MCF 10A (cell line): ENCODE measurements around the gene C2orf72. TPM values are rescaled to one million over a fixed set of nuclear protein-coding genes. Genes with fewer than 3 reads are reported as not detected.

Experiments
- BruUV-seq: library from RNA; stranded (reverse); fragments of 400-500 nt; replicated peaks from 2 replicates; lab custom pipeline; 2021; lab: Mats Ljungman, UMichigan
- CTCF ChIA-PET: fragments of 300-600 bp; sonication (Branson Sonifier 250); formaldehyde crosslinking; extraction: SDS; loops from one replicate; lab custom pipeline; 2021; ENCODE audit warnings: antibody characterized with exemption, inconsistent platforms; lab: Yijun Ruan, JAX
- POLR2A ChIA-PET: fragments of 300-600, 350-650 bp; sonication (Branson Sonifier 250); formaldehyde crosslinking; extraction: SDS; loops from one replicate; lab custom pipeline; 2020; ENCODE audit warnings: antibody characterized with exemption, inconsistent platforms; lab: Yijun Ruan, JAX
- DNase-seq: peaks from one replicate; pipeline ENCODE4 v3.0.0-alpha.2; 2018; ENCODE audit not compliant: unreplicated experiment
- H3K27ac Mint-ChIP-seq: one replicate; pipeline ENCODE4 v1.8.0; 2022; ENCODE audit warnings: mild to moderate bottlenecking, low read depth, mixed read lengths; ENCODE audit not compliant: unreplicated experiment
- H3K27me3 Mint-ChIP-seq: one replicate; pipeline ENCODE4 v1.8.0; 2022; ENCODE audit warnings: mixed read lengths; ENCODE audit not compliant: insufficient read depth, unreplicated experiment
- H3K36me3 Mint-ChIP-seq: one replicate; pipeline ENCODE4 v1.8.0; 2022; ENCODE audit warnings: mild to moderate bottlenecking, moderate library complexity, mixed read lengths; ENCODE audit not compliant: insufficient read depth, unreplicated experiment
- H3K4me1 Mint-ChIP-seq: one replicate; pipeline ENCODE4 v1.8.0; 2022; ENCODE audit warnings: mixed read lengths; ENCODE audit not compliant: insufficient read depth, unreplicated experiment
- H3K4me3 Mint-ChIP-seq: one replicate; pipeline ENCODE4 v1.8.0; 2022; ENCODE audit warnings: mild to moderate bottlenecking, moderate library complexity, mixed read lengths; ENCODE audit not compliant: unreplicated experiment
- H3K9me3 Mint-ChIP-seq: one replicate; pipeline ENCODE4 v1.8.0; 2022; ENCODE audit warnings: mixed read lengths; ENCODE audit not compliant: unreplicated experiment
- CTCF ChIP-seq: fragments of 200-600 bp; IDR thresholded peaks from one replicate; pipeline ENCODE4 v1.8.0; 2022; ENCODE audit warnings: antibody characterized with exemption, mild to moderate bottlenecking; ENCODE audit not compliant: unreplicated experiment
- intact Hi-C: fragments of 100-400 bp; cut with micrococcal nuclease; formaldehyde crosslinking; loops from 2 replicates; pipeline ENCODE4 v1.14.1; 2022
- total RNA-seq: library from RNA; stranded (reverse); gene quantifications from 2 replicates; pipeline ENCODE4 v1.2.3, GENCODE V29; 2022

The C2orf72 gene
- total RNA-seq, 1 experiment from 2014 or later: not detected

GRCh38 chr2:231047923-231048915 is 10.9 kb downstream of the C2orf72 start:
- H3K4me3 Mint-ChIP-seq: no peak overlapping the region
- CTCF ChIA-PET: interaction anchor here (0.6 kb wide), 3 partner anchors 17 to 867 kb away, joined by 3 to 5 read pairs (median 4); no protein-coding TSS in a partner anchor
- H3K27ac Mint-ChIP-seq: no peak overlapping the region
- H3K4me1 Mint-ChIP-seq: no peaks in the 10 kb centered on the region
- no peak for DNase-seq
- no peaks in the 10 kb centered on the region for H3K27me3 Mint-ChIP-seq
- POLR2A ChIA-PET: no interaction called here
- TF ChIP-seq CTCF: no peak
- BruUV-seq: no TSS peak
- intact Hi-C loops: no loop called here
- no peaks in the 10 kb centered on the region for H3K36me3 Mint-ChIP-seq
- H3K9me3 Mint-ChIP-seq: no peaks in the 10 kb centered on the region

- no TSS peak for BruUV-seq
- Mint-ChIP-seq H3K27me3 (no peaks in the 10 kb centered on the region), H3K36me3 (no peaks in the 10 kb centered on the region), H3K27ac (no peak overlapping the region), H3K4me1 (peaks cover 6% of the 10 kb centered on the region), H3K9me3 (no peaks in the 10 kb centered on the region), H3K4me3 (no peak overlapping the region)
- no peak for DNase-seq
- POLR2A ChIA-PET: interaction anchor here (0.8 kb wide), 1 partner anchor 9 kb away, joined by 3 read pairs; no protein-coding TSS in a partner anchor
- no peak for TF ChIP-seq CTCF
- intact Hi-C loops: no loop called here
- CTCF ChIA-PET: interaction anchor here (0.6 to 2.1 kb wide), 2 partner anchors 225 to 866 kb away, joined by 5 to 6 read pairs; no protein-coding TSS in a partner anchor
Measured at GRCh38 chr2:231049286-231050017, 12.1 kb downstream of the C2orf72 start.

- Mint-ChIP-seq H3K27ac (no peak overlapping the region), H3K36me3 (no peaks in the 10 kb centered on the region), H3K4me1 (peaks cover 6% of the 10 kb centered on the region), H3K27me3 (no peaks in the 10 kb centered on the region), H3K4me3 (no peak overlapping the region), H3K9me3 (no peaks in the 10 kb centered on the region)
- BruUV-seq: no TSS peak
- ChIA-PET POLR2A (interaction anchor here (0.8 to 1.7 kb wide), 2 partner anchors 10 to 33 kb away, joined by 3 read pairs; no protein-coding TSS in a partner anchor), CTCF (interaction anchor here (0.8 to 2.1 kb wide), 3 partner anchors 12 to 226 kb away, joined by 3 to 6 read pairs (median 4); no protein-coding TSS in a partner anchor)
- no peak for DNase-seq
- TF ChIP-seq CTCF: no peak
- intact Hi-C loops: no loop called here
Measured at GRCh38 chr2:231050018-231050901, 12.9 kb downstream of the C2orf72 start.
